Spleen (tissue), 11 donors: ENCODE results near the gene KLHL12. TPM values are rescaled to one million over a fixed set of nuclear protein-coding genes. Genes with fewer than 3 reads are reported as not detected.

Experiments
- DNase-seq: peaks from one replicate; pipeline ENCODE4 v3.0.0-alpha.2; 2020
- H3K27ac ChIP-seq, 8 donors: fragments of 200-600 bp; sonication (generic) in 7 of 8; 1 replicate in 4 of 8; 2 replicates in 4 of 8; pipeline versions ENCODE4 v1.5.0 to v1.8.0; 2016 to 2021; ENCODE audit warnings: inconsistent platforms in 4 of 8, mild to moderate bottlenecking in 4 of 8, moderate library complexity in 1 of 8
- H3K27me3 ChIP-seq, 7 donors: fragments of 200-600 bp; sonication (generic) in 6 of 7; replicated peaks in 1 of 7; 1 replicate in 4 of 7; 2 replicates in 3 of 7; pipeline versions ENCODE4 v1.5.0 to v1.8.0; 2016 to 2021; ENCODE audit warnings: inconsistent platforms in 3 of 7, mild to moderate bottlenecking in 1 of 7
- H3K36me3 ChIP-seq, 6 donors: fragments of 200-600 bp; sonication (generic) in 5 of 6; 1 replicate in 4 of 6; 2 replicates in 2 of 6; pipeline versions ENCODE4 v1.5.0 to v1.8.0; 2016 to 2021; ENCODE audit warnings: inconsistent platforms in 2 of 6
- H3K4me1 ChIP-seq, 6 donors: fragments of 200-600 bp; sonication (generic) in 5 of 6; 1 replicate in 3 of 6; 2 replicates in 3 of 6; pipeline versions ENCODE4 v1.5.0 to v1.8.0; 2016 to 2021; ENCODE audit warnings: inconsistent platforms in 3 of 6
- H3K4me3 ChIP-seq, 8 donors: fragments of 200-600 bp; sonication (generic) in 7 of 8; 1 replicate in 4 of 8; 2 replicates in 4 of 8; pipeline versions ENCODE4 v1.5.0 to v1.8.0; 2016 to 2021; ENCODE audit warnings: inconsistent platforms in 4 of 8, mild to moderate bottlenecking in 4 of 8, moderate library complexity in 2 of 8
- H3K9me3 ChIP-seq, 8 donors: fragments of 200-600 bp; sonication (generic) in 7 of 8; 1 replicate in 4 of 8; 2 replicates in 4 of 8; pipeline versions ENCODE4 v1.5.0 to v1.8.0; 2016 to 2021; ENCODE audit warnings: inconsistent platforms in 4 of 8
- CTCF ChIP-seq, 11 experiments: fragments of 200-600 bp in 7 of 11; fragments of 450-650 bp in 4 of 11; sonication (generic) in 4 of 11; IDR thresholded peaks in 8 of 11; conservative IDR thresholded peaks in 3 of 11; 1 replicate in 7 of 11; 2 replicates in 4 of 11; pipeline versions ENCODE4 v1.4.0 to v1.8.0; 2016 to 2021; ENCODE audit warnings: antibody characterized with exemption in 11 of 11, inconsistent platforms in 4 of 11, mild to moderate bottlenecking in 1 of 11
- POLR2A ChIP-seq, 3 donors: fragments of 450-650 bp; IDR thresholded peaks; one replicate each; pipeline ENCODE4 v1.5.1; 2017; ENCODE audit warnings: antibody characterized with exemption in 3 of 3, mild to moderate bottlenecking in 1 of 3
- POLR2AphosphoS5 ChIP-seq, 3 donors: sonication (generic); formaldehyde crosslinking; IDR thresholded peaks; one replicate each; pipeline ENCODE4 v1.5.1; 2017; ENCODE audit warnings: antibody characterized with exemption in 3 of 3
- whole genome bisulfite sequencing, 5 donors: extraction: QIAGEN DNeasy Blood & Tissue Kit in 3 of 5; methylation state at CpG; one replicate each; pipeline versions ENCODE4 v1.1.5 to v1.1.7; 2013 to 2018; 5-methylcytosine and 5-hydroxymethylcytosine counted together
- intact Hi-C: fragments of 100-400 bp; cut with DNase I; formaldehyde crosslinking; loops from one replicate; pipeline ENCODE4 v1.15.0; 2023; ENCODE audit warnings: low total_unique reads
- polyA plus RNA-seq, 3 donors: library from polyadenylated mRNA; stranded (reverse); fragments of 200-250 nt; gene quantifications; one replicate each; pipeline ENCODE4 v1.2.1, GENCODE V29; 2013
- total RNA-seq, 7 donors: library from RNA; depleted of rRNA in 3 of 7; stranded (reverse); fragments of >200 nt in 3 of 7; fragmentation: NEBNext Ultra II Directional in 4 of 7; extraction: Animal tissue kit (Norgen Biotek cat#: 25700) in 4 of 7; gene quantifications; one replicate each; pipeline versions ENCODE4 v1.1.0 to v1.2.1, GENCODE V29; 2016 to 2021
- donor health status: healthy with polysubstance abuse.
- donor health status: DM: no; HTN: no; CAD: no; lungs with moderate emphysema.
- donor health status: DM: no; HTN: no; CAD: no.
- donor health status: Bipolar disorder and iron deficiency.
- donor health status: healthy.
- donor health status: DM: no; HTN: no; CAD: no.
- donor health status: DM: yes; HTN: yes; CAD: no.

KLHL12 gene
- total and polyA plus RNA-seq, 10 donors: 14.8 to 35.4 (median 23.8) TPM

GRCh38 chr1:202957733-202958543 lies 30.9 kb upstream of the KLHL12 start, which contains the start of gene ADIPOR1:
Gene ADIPOR1, minus strand, starts transcription at chr1:202958312. Its CDS starts 7,242 bp downstream, at chr1:202951070.
- 0 to 1% (median 1%) methylated on average over 64 to 86 of the region's 86 CpGs for WGBS, 5 donors
- Histone ChIP-seq H3K27ac (peak within 1 kb of the TSS; percentile 83 to 99 (median 96)), H3K4me1 (peaks cover 24 to 58% (median 52%) of the 10 kb centered on the region in 6 donors), H3K4me3 (peak within 1 kb of the TSS; percentile 78 to 97 (median 92)), H3K36me3 (peaks cover 0 to 32% (median 15%) of the 10 kb centered on the region in 6 donors), H3K27me3 (no peaks in the 10 kb centered on the region), H3K9me3 (no peaks in the 10 kb centered on the region)
- DNase-seq: peak; percentile 99
- intact Hi-C loops: no loop called here
- TF ChIP-seq POLR2A (IDR thresholded peaks at IDR 0.05) (peak in 2 of 3 donors; percentile 53 to 85), CTCF (IDR thresholded peaks at IDR 0.05 in 8 of 11, conservative IDR thresholded peaks at IDR 0.05 in 3 of 11) (peak in 5 of 11 experiments; percentile 23 to 57 (median 56)), POLR2AphosphoS5 (IDR thresholded peaks at IDR 0.05) (peak; percentile 94 to 96 (median 95))

- H3K36me3 ChIP-seq: peaks cover 0 to 22% (median 5%) of the 10 kb centered on the region in 6 donors
- H3K4me3 ChIP-seq: peak overlapping the region; percentile 78 to 97 (median 92)
- no peak for DNase-seq
- 59 to 68% (median 65%) methylated on average over 6 of the region's 6 CpGs for WGBS, 5 donors
- intact Hi-C loops: no loop called here
- no peaks in the 10 kb centered on the region for H3K9me3 ChIP-seq
- peak overlapping the region in 4 of 8 donors; percentile 96 to 99 (median 97) for H3K27ac ChIP-seq
- no peaks in the 10 kb centered on the region for H3K27me3 ChIP-seq
- peaks cover 31 to 68% (median 61%) of the 10 kb centered on the region in 6 donors for H3K4me1 ChIP-seq
- TF ChIP-seq CTCF (IDR thresholded peaks at IDR 0.05 in 8 of 11, conservative IDR thresholded peaks at IDR 0.05 in 3 of 11) (no peak), POLR2A (IDR thresholded peaks at IDR 0.05) (no peak)
Observed at GRCh38 chr1:202956969-202957368, 29.9 kb upstream of the KLHL12 start.

GRCh38 chr1:202954057-202954745 lies 27.2 kb upstream of the KLHL12 start:
- H3K36me3 ChIP-seq: peaks cover 0 to 34% (median 19%) of the 10 kb centered on the region in 6 donors
- peak overlapping the region in 4 of 8 donors; percentile 45 to 90 (median 86) for H3K27ac ChIP-seq
- peak overlapping the region in 1 of 8 donors; percentile 7 for H3K4me3 ChIP-seq
- peaks cover 31 to 79% (median 68%) of the 10 kb centered on the region in 6 donors for H3K4me1 ChIP-seq
- intact Hi-C loops: no loop called here
- WGBS, 5 donors: 62 to 73% (median 64%) methylated on average over 6 of the region's 6 CpGs
- DNase-seq: no peak
- no peaks in the 10 kb centered on the region for H3K9me3 ChIP-seq
- H3K27me3 ChIP-seq: no peaks in the 10 kb centered on the region
- TF ChIP-seq POLR2AphosphoS5 (IDR thresholded peaks at IDR 0.05): no peak
- no peak for TF ChIP-seq CTCF (IDR thresholded peaks at IDR 0.05 in 8 of 11, conservative IDR thresholded peaks at IDR 0.05 in 3 of 11)
- TF ChIP-seq POLR2A (IDR thresholded peaks at IDR 0.05): no peak
